Urinary bladder (tissue), 4 donors: ENCODE results near the gene ATP11A. TPM values are rescaled to one million over a fixed set of nuclear protein-coding genes. Genes with fewer than 3 reads are reported as not detected.
"Not testable (repeated sequence)": the region's sequence is repeated elsewhere in the genome, so short reads cannot be mapped to it uniquely, and the experiment has no call there.

Experiments used
- DNase-seq: peaks from one replicate; pipeline ENCODE4 v3.0.0-alpha.2; 2015; ENCODE audit errors: extremely low spot score
- H3K27ac ChIP-seq: one replicate; pipeline ENCODE4 v1.5.1; 2013; ENCODE audit warnings: low read depth, mild to moderate bottlenecking, moderate library complexity
- H3K36me3 ChIP-seq: one replicate; pipeline ENCODE4 v1.6.1; 2013; ENCODE audit warnings: mild to moderate bottlenecking, moderate library complexity; ENCODE audit not compliant: insufficient read depth
- H3K4me1 ChIP-seq: one replicate; pipeline ENCODE4 v1.6.1; 2013; ENCODE audit warnings: mild to moderate bottlenecking, moderate library complexity; ENCODE audit not compliant: insufficient read depth
- H3K4me3 ChIP-seq: one replicate; pipeline ENCODE4 v1.5.1; 2013; ENCODE audit warnings: low read depth, low read length
- WGBS: extraction: QIAGEN DNeasy Blood & Tissue Kit; methylation state at CpG from one replicate; pipeline ENCODE4 v1.1.7; 2013; 5-methylcytosine and 5-hydroxymethylcytosine counted together
- polyA plus RNA-seq: library from polyadenylated mRNA; stranded (reverse); fragments of 200-250 nt; gene quantifications from one replicate; pipeline ENCODE4 v1.2.3, GENCODE V29; 2013
- total RNA-seq: library from RNA; depleted of rRNA; stranded (reverse); fragments of >200 nt; gene quantifications from one replicate; pipeline ENCODE4 v1.2.3, GENCODE V29; 2014
- donor health status: healthy with polysubstance abuse.
- donor health status: healthy.

Gene ATP11A
- total and polyA plus RNA-seq, 2 donors = 11.4 to 26.2 TPM

DNA sequence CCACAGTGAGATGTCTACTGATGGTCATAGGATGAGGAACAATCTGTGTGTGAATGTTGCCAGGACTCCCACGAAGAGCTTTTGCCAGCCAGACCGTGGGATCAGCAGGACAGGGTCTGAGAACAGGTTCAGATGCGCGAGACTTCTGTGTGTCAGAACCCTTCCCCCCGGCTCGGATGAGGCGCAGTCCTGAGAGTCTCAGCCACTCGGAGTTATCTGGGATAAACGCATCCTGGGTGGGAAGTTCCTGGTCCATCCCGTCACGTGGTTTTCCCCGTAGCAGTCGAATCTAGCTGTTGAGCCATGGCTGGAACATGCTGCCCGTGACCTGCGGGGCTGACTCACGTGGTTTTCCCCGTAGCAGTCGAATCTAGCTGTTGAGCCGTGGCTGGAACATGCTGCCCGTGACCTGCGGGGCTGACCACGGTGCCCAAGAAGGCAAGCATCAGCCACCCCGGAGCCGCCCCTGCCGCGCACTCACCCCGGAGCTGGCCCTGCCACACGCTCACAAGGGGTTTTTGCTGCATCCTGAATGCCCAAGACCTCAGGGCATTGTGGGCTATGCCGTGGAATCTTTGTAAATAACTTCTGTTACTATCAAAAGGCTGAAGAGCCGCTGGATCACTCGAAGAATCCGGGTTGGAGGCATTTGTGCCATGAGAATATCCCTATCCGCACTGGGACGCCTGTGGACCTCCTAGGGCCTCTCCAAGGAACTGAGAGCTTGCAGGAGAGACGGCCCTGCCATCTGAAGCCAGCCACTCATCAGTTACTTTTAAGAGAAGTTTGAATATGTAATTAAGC is 148.4 kb downstream of the ATP11A start:
- Histone ChIP-seq H3K4me3 (no peak overlapping the region), H3K27ac (no peak overlapping the region), H3K36me3 (no peaks in the 10 kb centered on the region), H3K4me1 (no peaks in the 10 kb centered on the region)
- 92% methylated on average over 35 of the region's 35 CpGs for WGBS
- no peak for DNase-seq

DNA sequence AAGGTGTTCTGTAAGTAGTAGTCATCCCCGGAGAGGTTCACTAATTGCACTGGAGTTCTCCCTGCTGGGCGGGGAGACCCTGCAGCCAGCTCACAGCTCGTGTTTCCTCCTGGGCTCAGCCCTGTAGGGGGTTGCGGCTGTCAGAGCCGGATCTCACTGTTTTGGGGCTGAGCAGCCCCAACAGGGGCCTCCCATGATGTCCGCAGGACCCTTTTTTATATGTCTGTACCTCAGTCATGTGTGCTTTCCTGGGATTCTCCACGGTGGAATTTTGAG is 148.9 kb downstream of the ATP11A start:
- H3K4me1 ChIP-seq = no peaks in the 10 kb centered on the region
- H3K4me3 ChIP-seq = no peak overlapping the region
- no peak for DNase-seq
- H3K36me3 ChIP-seq = no peaks in the 10 kb centered on the region
- WGBS = 81% methylated on average over 7 of the region's 7 CpGs
- H3K27ac ChIP-seq = no peak overlapping the region

DNA sequence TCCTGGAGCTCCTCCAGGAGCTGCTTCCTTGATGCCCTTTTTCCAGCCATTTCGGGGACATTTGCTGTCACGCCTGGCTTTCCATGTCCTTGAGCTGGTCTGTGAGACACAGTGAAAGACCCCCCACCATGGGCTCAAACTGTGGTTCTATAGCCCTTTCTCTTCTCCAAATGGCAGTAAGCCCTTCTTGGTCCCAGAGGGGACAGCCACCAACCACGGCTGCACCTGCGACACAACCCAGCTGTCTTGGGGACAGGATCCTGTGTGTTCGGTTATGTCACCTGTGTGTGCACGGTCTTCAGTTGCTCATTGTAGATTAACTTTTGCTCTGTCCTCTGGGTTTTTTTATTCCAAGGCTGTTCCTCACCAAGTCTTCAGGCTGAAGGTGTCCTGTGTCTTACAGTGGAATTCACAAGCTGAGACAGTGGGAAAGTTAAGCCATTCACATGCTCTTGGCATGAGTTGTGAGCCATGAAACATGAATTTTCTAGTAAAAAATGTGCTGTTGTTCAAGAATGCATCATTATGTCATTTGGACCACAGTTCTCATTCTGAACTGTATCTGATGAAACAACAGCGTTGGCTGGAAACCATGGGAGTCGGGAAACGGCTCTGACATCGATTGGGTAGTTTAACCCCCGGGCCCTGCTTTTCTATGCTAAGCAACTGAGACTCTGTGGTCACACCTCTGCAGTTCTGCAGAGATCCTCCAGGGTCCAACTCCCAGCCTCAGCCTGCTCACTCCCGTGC is 149.7 kb downstream of the ATP11A start:
- H3K4me1 ChIP-seq = no peaks in the 10 kb centered on the region
- 85% methylated on average over 12 of the region's 12 CpGs for WGBS
- H3K4me3 ChIP-seq = no peak overlapping the region
- no peaks in the 10 kb centered on the region for H3K36me3 ChIP-seq
- no peak for DNase-seq
- no peak overlapping the region for H3K27ac ChIP-seq

DNA sequence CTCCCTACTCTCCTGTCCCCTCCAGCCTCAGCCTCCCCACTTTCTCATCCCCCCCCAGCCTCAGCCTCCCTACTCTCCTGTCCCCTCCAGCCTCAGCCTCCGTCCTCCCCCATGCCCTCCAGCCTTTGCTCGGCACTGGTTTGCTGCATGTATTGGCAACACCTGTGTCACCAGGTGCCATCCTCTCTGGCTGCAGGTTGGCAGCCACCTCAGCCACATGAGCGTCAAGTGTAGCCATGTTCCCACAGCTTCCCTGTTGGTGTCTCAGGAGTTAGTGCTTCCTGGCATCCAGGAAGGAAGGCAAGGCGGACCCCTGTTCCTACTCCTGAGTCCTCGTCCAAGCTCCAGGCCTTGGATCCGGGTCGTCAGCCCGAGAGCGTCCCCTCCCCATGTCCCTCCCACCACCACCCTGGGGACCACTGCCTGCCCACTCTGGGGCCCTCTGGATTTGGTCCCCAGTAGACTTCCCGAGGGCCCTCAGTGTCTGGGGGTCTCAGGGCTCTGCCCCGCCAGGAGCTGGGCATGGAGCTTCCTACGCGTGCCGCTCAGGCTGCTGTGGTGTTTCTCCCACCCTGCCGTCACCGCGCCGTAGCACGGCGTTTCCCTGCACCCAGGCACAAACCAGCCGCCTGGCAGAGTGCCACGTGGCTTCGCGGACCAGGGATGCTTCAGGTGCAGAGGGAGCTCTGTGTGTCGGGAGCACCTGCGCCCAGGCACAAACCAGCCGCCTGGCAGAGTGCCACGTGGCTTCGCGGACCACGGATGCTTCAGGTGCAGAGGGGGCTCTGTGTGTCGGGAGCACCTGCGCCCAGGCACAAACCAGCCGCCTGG is 150.8 kb downstream of the ATP11A start:
- WGBS = 93% methylated on average over 34 of the region's 34 CpGs
- no peak for DNase-seq

DNA sequence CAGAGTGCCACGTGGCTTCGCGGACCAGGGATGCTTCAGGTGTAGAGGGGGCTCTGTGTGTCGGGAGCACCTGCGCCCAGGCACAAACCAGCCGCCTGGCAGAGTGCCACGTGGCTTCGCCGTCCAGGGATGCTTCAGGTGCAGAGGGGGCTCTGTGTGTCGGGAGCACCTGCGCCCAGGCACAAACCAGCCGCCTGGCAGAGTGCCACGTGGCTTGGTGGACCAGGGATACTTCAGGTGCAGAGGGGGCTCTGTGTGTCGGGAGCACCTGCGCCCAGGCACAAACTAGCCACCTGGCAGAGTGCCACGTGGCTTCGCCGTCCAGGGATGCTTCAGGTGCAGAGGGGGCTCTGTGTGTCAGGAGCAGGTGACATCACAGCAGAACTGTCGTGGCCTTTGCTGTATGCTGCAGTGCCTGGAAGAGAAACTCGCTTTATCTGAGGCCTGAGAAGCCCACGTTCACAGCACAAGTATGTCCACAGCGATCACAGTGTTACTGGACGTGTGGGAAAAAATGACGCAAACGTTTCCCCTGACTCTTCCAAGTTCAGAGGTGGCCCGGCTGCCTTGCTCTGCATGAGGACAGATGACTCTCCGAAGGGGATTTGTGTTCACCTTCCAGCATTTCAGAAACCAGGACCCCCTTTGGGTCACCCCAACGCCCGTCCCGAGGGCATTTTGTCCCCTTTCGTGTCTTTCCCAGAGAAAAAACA is 151.6 kb downstream of the ATP11A start:
- DNase-seq, H3K4me3 ChIP-seq, H3K4me1 ChIP-seq, H3K36me3 ChIP-seq, H3K27ac ChIP-seq: not testable (repeated sequence)
- WGBS = 92% methylated on average over 31 of the region's 31 CpGs

More for the DNA sequence above, 150.8 kb downstream of the ATP11A start:
- Histone ChIP-seq H3K36me3 (no peaks in the 10 kb centered on the region), H3K27ac (no peak overlapping the region), H3K4me1 (no peaks in the 10 kb centered on the region), H3K4me3 (no peak overlapping the region)

DNA sequence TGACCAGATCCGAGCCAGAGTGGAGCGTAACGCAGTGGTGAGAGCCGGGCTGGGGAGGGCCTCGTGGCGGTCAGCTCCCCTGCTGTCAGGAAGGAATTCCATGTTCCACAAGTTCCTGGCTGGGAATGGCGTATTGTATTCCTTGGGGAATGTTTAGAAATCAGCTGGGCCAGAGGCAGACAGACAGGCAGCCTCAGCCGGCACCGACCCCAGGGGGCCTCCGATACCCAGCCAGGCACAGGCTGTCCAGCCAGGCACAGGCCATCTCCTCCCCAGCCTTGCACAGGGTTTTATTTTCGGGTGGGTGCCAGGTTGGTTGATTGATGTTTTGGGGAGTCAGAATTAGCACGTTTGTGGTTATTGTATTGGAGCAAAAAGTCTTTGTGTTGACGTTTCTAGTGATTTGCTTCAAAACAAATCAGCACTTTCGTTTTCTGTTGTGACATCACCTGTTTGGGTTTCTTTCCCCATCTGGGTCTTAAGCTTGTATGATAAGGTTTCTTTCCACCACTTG is 152.6 kb downstream of the ATP11A start:
- no peak for DNase-seq
- Histone ChIP-seq H3K36me3 (no peaks in the 10 kb centered on the region), H3K27ac (no peak overlapping the region), H3K4me3 (no peak overlapping the region), H3K4me1 (no peaks in the 10 kb centered on the region)
- 76% methylated on average over 14 of the region's 14 CpGs for WGBS

DNA sequence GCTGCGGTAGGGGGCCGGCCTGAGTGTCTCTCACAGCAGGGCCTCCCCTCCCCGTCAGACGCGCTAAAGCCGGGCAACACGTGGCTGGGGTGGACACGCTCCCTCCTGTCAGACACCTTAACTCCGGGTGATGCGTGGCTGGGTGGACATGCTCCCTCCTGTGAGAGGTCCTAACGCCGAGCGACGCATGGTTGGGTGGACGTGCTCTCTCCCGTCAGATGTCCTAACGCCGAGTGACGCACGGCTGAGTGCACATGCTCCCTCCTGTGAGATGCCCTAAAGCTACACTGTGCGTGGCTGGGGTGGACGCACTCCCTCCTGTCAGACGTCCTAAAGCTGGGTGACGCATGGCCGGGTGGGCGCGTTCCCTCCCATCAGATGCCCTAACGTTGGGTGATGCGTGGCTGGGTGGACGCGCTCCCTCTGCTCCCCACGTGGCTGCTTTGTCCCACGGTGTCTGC is 153.1 kb downstream of the ATP11A start:
- no peak for DNase-seq
- Histone ChIP-seq H3K27ac (no peak overlapping the region), H3K36me3 (no peaks in the 10 kb centered on the region), H3K4me3 (no peak overlapping the region), H3K4me1 (no peaks in the 10 kb centered on the region)
- WGBS = 94% methylated on average over 33 of the region's 33 CpGs

DNA sequence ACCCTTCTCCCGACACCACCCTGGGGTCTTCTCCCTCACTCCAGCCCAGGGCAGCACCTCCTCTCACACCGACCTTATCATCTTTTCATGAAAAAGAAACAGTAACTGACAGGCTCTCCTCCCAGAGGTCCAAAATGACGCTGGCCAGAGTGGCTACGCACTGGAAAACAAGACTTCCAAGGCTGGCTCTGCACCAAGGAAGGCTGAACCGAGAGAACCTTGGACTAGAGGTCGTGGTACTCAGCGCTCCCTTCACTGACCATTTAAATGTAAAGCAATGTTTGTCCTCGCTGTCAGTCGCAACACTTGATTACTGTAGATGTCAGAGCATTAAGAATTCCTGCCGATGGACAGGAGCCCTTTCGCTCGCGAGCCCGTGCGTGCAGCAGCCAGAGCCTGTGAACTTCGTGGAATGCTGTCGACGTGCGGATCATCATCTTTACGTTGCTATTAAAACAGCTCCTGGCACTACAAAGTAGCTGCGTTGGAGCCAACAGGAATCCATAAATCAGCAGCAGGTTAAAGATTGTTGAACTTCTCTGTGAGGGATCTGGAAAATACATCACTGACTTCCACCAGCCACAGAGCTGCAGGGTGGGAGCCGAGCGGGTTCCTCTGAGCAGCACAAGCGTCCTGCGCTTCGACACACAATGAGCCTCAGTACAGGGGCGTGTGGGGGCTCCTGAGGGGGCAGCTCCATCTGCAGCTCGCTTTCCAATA is 153.7 kb downstream of the ATP11A start:
- Histone ChIP-seq H3K36me3 (no peaks in the 10 kb centered on the region), H3K27ac (no peak overlapping the region), H3K4me3 (no peak overlapping the region), H3K4me1 (no peaks in the 10 kb centered on the region)
- DNase-seq = no peak
- 49% methylated on average over 28 of the region's 28 CpGs for WGBS

DNA sequence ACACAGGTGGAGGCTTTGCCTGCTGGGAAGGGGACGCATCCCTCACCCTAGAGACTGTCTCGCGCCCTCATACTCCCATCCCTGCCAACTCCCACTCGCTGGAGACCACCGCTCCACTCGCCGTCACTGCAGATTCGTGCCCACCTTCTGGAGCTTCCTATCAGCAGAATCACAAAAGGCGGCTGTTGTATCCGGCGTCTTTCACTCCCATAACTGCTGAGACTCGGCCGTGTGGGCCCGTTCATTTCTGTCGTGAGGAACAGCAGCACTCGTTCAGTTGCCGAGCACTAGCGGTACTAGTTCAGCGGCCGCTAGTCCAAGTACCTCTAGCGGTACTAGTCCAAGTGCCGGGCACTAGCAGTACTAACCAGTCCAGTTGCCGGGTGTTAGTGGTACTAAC is 154.6 kb downstream of the ATP11A start:
- Histone ChIP-seq H3K4me1 (no peaks in the 10 kb centered on the region), H3K4me3 (no peak overlapping the region), H3K27ac (no peak overlapping the region), H3K36me3 (no peaks in the 10 kb centered on the region)
- DNase-seq = no peak
- WGBS = 91% methylated on average over 23 of the region's 23 CpGs

DNA sequence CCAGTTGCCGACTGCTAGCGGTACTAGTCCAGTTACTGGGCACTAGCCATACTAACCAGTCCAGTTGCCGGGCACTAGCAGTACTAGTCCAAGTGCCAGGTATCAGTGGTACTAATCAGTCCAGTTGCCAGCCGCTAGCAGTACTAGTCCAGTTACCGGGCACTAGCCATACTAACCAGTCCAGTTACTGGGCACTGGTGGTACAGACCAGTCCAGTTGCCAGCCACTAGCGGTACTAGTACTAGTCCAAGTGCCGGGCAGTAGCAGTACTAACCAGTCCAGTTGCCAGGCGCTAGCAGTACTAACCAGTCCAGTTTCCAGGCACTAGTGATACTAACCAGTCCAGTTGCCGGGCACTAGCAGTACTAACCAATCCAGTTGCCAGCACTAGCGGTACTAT is 155.0 kb downstream of the ATP11A start:
- Histone ChIP-seq H3K27ac (no peak overlapping the region), H3K4me1 (no peaks in the 10 kb centered on the region), H3K4me3 (no peak overlapping the region), H3K36me3 (no peaks in the 10 kb centered on the region)
- DNase-seq = no peak
- 97% methylated on average over 9 of the region's 10 CpGs for WGBS

DNA sequence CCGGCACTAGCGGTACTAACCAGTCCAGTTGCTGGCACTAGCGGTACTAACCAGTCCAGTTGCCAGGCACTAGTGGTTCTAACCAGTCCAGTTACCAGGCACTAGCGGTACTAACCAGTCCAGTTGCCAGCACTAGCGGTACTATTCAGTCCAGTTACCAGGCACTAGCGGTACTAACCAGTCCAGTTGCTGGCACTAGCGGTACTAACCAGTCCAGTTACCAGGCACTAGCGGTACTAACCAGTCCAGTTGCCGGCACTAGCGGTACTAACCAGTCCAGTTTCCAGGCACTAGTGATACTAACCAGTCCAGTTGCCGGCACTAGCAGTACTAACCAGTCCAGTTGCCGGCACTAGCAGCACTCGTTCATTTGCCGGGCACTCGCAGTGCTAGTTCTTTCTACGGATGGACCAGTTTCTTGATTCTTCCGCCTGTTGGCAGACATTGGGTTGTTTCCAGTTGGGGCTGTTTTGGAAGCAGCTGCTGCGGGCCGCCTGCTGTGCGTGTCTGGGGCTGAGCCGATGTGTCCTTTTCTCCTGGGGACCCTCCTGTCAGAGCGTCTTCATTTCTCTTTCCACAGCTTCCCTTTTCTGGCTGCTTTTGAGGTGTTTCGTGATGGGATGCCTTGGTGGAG is 155.8 kb downstream of the ATP11A start:
- Histone ChIP-seq H3K4me1 (no peaks in the 10 kb centered on the region), H3K4me3 (no peak overlapping the region), H3K27ac (no peak overlapping the region), H3K36me3 (no peaks in the 10 kb centered on the region)
- WGBS = 99% methylated on average over 13 of the region's 23 CpGs
- no peak for DNase-seq

DNA sequence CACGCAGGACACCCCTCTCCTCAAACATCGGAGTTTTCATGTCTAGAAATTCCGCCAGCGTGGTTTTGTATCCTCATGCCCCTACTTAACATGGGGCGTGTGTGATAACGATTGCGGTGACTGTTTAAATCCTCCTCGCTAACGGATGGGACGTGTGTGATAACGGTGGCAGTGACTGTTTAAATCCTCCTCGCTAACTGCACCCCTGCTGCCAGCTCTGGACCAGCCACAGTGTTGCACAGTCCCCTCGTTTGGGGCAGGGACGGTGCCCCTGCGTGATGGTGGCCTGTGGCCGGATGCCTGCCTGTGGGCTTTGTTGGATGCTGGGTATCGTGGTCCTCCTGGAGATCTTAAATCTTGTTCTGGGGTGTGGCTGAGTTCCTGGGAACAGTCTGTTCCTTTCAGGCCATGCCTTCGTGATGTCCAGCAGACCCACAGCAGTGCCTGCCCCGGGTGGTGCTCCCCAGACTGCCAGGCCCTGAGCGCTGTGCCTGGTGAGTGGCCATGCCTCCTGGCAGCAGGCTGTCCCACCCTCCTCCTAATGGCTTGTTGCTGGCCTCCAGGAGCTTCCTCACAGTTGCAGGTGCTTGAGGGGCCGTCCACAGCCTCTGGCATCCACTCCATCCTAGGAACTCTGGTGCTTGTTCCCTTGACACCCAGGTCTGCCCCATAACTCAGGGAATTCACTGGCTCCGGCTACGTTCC is 156.7 kb downstream of the ATP11A start:
- no peak for DNase-seq

More for the DNA sequence above, 156.7 kb downstream of the ATP11A start:
- Histone ChIP-seq H3K27ac (no peak overlapping the region), H3K36me3 (no peaks in the 10 kb centered on the region), H3K4me3 (no peak overlapping the region), H3K4me1 (no peaks in the 10 kb centered on the region)
- WGBS = 94% methylated on average over 23 of the region's 23 CpGs
